ENCODE measurements around the gene TMEM203.

GRCh38 chr9:137168904-137169856, 36.3 kb downstream of the TMEM203 start:
- TF ChIP-seq CTCF (IDR thresholded peaks at IDR 0.05) (no peak), POLR2A (IDR thresholded peaks at IDR 0.05) (no peak)
